Measurements from ENCODE around the gene CNTN2. TPM values are rescaled to one million over a fixed set of nuclear protein-coding genes. Genes with fewer than 3 reads are reported as not detected.

Gene CNTN2
- total RNA-seq, 1 experiment from 2014 or later = 1.2 TPM

- TF ChIP-seq ZBTB21 (CRISPR knock-in tag; IDR thresholded peaks at IDR 0.05; ENCODE audit: borderline replicate concordance) (no peak), SMAD4 (CRISPR knock-in tag; IDR thresholded peaks at IDR 0.05) (no peak)
- TF ChIP-seq, protein P1, sequence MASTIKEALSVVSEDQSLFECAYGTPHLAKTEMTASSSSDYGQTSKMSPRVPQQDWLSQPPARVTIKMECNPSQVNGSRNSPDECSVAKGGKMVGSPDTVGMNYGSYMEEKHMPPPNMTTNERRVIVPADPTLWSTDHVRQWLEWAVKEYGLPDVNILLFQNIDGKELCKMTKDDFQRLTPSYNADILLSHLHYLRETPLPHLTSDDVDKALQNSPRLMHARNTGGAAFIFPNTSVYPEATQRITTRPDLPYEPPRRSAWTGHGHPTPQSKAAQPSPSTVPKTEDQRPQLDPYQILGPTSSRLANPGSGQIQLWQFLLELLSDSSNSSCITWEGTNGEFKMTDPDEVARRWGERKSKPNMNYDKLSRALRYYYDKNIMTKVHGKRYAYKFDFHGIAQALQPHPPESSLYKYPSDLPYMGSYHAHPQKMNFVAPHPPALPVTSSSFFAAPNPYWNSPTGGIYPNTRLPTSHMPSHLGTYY (CRISPR knock-in tag; IDR thresholded peaks at IDR 0.05) = no peak
Measured at GRCh38 chr1:205043866-205044265, 854 bp downstream of the CNTN2 start (continued).

GRCh38 chr1:205044741-205045140 lies 1.7 kb downstream of the CNTN2 start:
- Mint-ChIP-seq H3K27ac (no peak overlapping the region), H3K4me1 (peaks cover 33% of the 10 kb centered on the region), H3K36me3 (no peaks in the 10 kb centered on the region), H3K4me3 (no peak overlapping the region), H3K9me3 (no peaks in the 10 kb centered on the region), H3K27me3 (ENCODE audit: low read depth) (peaks cover 41% of the 10 kb centered on the region)
- ATAC-seq (no peak), DNase-seq (ENCODE audit: low spot score) (peak; percentile 34)
- ChIA-PET POLR2A (no interaction called here), CTCF (interaction anchor here (1.1 to 8.8 kb wide), 5 partner anchors 8 to 69 kb away, joined by 3 to 90 read pairs (median 6); no protein-coding TSS in a partner anchor)
- no peak for TF ChIP-seq CBFB (CRISPR knock-in tag; IDR thresholded peaks at IDR 0.05; ENCODE audit: low read depth)
- TF ChIP-seq SMAD4 (CRISPR knock-in tag; IDR thresholded peaks at IDR 0.05) = peak; percentile 62; the same call in 1 of the 2 replicates
- TF ChIP-seq TEAD4 (CRISPR knock-in tag; IDR thresholded peaks at IDR 0.05) = 0 out of 2 replicates have a peak, but pooled peaks have one; percentile 25
- no peak for TF ChIP-seq SOX15 (CRISPR knock-in tag; IDR thresholded peaks at IDR 0.05)
- TF ChIP-seq ZNF396 (CRISPR knock-in tag; IDR thresholded peaks at IDR 0.05; ENCODE audit: borderline replicate concordance) = no peak
- TF ChIP-seq CREM (CRISPR knock-in tag; IDR thresholded peaks at IDR 0.05) = peak; percentile 38; the same call in 1 of the 2 replicates
- no peak for TF ChIP-seq ESRRA (CRISPR knock-in tag; IDR thresholded peaks at IDR 0.05; ENCODE audit: borderline replicate concordance)
- TF ChIP-seq CREB1 (CRISPR knock-in tag; IDR thresholded peaks at IDR 0.05) = 0 out of 2 replicates have a peak, but pooled peaks have one; percentile 20
- TF ChIP-seq TP53 (CRISPR knock-in tag; IDR thresholded peaks at IDR 0.05) = no peak
- TF ChIP-seq SP1 (CRISPR knock-in tag; conservative IDR thresholded peaks at IDR 0.05) = no peak

DNA sequence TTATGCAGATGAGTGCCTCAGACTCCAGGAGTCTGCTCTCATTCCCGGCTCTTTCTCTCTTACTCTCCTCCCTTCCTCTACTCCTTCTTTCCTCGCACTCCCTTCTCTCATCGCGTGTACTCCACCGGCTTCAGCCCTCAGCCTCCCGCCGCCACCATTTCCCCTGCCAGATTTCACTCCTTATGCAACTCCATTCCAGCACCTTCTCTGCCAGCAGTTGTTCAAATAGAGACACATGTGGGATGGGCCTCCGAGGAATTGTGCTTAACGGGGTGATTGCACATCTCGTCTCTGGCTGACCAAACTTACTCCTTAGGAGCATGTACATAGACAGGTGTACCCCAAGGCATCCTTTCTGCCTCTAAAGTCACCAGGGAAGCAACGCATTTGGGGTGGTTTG lies 2.1 kb downstream of the CNTN2 start:
- H3K36me3 Mint-ChIP-seq = no peaks in the 10 kb centered on the region
- H3K4me1 Mint-ChIP-seq = peaks cover 33% of the 10 kb centered on the region
- H3K9me3 Mint-ChIP-seq = no peaks in the 10 kb centered on the region
- ATAC-seq (no peak), DNase-seq (ENCODE audit: low spot score) (no peak)
- no peak overlapping the region for H3K4me3 Mint-ChIP-seq
- ChIA-PET CTCF (interaction anchor here (1.1 to 8.8 kb wide), 4 partner anchors 8 to 56 kb away, joined by 3 to 90 read pairs (median 8); no protein-coding TSS in a partner anchor), POLR2A (no interaction called here)
- H3K27me3 Mint-ChIP-seq (ENCODE audit: low read depth) = peaks cover 39% of the 10 kb centered on the region
- H3K27ac Mint-ChIP-seq = no peak overlapping the region
- TF ChIP-seq HMGA2 (CRISPR knock-in tag; IDR thresholded peaks at IDR 0.05) (no peak), CREB1 (CRISPR knock-in tag; IDR thresholded peaks at IDR 0.05) (no peak), ELF4 (CRISPR knock-in tag; IDR thresholded peaks at IDR 0.05; ENCODE audit: low read depth) (no peak), AFF4 (CRISPR knock-in tag; IDR thresholded peaks at IDR 0.05; ENCODE audit: borderline replicate concordance) (no peak), EMX1 (CRISPR knock-in tag; IDR thresholded peaks at IDR 0.05) (no peak), NFE2L1 (CRISPR knock-in tag; IDR thresholded peaks at IDR 0.05) (no peak), MLX (CRISPR knock-in tag; IDR thresholded peaks at IDR 0.05) (no peak), ZNF423 (CRISPR knock-in tag; IDR thresholded peaks at IDR 0.05) (no peak), SMAD3 (CRISPR knock-in tag; IDR thresholded peaks at IDR 0.05; ENCODE audit: borderline replicate concordance) (no peak)
- TF ChIP-seq, protein P2, sequence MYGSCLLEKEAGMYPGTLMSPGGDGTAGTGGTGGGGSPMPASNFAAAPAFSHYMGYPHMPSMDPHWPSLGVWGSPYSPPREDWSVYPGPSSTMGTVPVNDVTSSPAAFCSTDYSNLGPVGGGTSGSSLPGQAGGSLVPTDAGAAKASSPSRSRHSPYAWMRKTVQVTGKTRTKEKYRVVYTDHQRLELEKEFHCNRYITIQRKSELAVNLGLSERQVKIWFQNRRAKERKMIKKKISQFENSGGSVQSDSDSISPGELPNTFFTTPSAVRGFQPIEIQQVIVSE (CRISPR knock-in tag; IDR thresholded peaks at IDR 0.05; ENCODE audit: borderline replicate concordance) = no peak
- TF ChIP-seq, protein P3, sequence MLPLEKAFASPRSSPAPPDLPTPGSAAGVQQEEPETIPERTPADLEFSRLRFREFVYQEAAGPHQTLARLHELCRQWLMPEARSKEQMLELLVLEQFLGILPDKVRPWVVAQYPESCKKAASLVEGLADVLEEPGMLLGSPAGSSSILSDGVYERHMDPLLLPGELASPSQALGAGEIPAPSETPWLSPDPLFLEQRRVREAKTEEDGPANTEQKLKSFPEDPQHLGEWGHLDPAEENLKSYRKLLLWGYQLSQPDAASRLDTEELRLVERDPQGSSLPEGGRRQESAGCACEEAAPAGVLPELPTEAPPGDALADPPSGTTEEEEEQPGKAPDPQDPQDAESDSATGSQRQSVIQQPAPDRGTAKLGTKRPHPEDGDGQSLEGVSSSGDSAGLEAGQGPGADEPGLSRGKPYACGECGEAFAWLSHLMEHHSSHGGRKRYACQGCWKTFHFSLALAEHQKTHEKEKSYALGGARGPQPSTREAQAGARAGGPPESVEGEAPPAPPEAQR (CRISPR knock-in tag; IDR thresholded peaks at IDR 0.05) = no peak
- TF ChIP-seq, protein P1 (CRISPR knock-in tag; IDR thresholded peaks at IDR 0.05) = no peak
- TF ChIP-seq, protein P4, sequence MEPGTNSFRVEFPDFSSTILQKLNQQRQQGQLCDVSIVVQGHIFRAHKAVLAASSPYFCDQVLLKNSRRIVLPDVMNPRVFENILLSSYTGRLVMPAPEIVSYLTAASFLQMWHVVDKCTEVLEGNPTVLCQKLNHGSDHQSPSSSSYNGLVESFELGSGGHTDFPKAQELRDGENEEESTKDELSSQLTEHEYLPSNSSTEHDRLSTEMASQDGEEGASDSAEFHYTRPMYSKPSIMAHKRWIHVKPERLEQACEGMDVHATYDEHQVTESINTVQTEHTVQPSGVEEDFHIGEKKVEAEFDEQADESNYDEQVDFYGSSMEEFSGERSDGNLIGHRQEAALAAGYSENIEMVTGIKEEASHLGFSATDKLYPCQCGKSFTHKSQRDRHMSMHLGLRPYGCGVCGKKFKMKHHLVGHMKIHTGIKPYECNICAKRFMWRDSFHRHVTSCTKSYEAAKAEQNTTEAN (CRISPR knock-in tag; IDR thresholded peaks at IDR 0.05) = no peak
